ENCODE results near the gene FEN1.

The FEN1 gene

DNA sequence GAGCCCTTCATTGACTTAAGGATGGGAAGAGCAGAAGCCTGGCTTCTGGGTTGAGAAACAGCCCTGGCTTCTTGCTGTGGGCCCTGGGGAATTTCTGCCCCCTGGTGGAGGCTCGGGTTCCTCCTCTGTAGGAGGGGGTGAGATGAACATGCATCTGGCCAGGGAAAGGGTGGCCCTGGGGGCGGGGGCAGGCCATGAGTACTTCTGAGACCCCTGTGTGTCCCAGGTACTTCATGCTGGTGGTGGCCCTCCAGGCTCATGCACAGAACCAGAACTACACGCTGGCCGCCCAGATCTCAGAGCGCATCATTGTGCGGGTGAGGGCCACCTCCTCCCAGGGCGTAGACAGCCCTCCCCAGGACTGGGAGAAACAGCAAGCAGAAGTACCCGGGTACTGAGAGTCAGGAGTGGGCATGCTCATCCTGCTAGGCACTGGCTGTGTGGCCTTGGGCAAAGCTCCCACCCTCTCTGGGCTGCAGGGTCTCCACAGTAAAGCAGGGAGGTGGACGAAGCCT is 16.1 kb upstream of the FEN1 start:
- peak; percentile 64 for DNase-seq

DNA sequence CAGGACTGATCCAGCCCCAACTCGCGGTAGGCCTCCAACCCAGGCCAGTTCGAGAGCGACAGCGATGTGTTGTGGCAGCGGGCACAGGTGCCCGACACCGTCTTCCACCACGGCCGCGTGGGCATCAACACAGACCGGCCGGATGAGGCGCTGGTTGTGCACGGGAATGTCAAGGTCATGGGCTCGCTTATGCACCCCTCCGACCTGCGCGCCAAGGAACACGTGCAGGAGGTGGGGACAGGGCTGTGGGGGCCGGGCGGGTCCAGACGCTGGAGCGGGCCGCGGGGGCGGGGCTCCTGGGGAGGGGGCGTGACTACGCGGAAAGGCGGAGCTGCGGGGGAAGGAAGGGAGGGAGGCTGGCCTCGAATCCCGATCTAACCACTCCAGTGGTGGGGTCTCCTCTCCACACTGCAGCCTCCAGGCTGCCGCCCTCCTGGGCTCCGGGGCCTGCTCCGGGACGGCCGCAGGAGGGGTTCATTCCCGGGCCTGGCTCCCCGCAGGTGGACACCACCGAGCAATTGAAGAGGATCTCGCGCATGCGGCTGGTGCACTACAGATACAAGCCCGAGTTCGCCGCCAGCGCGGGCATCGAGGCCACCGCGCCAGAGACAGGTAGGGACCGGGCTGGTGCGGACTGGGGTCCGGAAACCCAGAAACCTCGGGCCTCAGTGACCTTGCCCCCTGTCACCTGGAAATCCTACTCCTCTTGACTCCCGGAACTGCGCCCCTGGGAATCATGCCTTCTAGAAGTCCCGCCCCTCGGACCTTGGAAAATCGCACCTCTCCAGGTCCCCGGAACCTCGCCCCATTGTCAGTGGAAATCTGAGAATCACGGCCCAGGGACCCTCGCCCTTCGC is 15.2 kb upstream of the FEN1 start:
- DNase-seq = no peak

DNA sequence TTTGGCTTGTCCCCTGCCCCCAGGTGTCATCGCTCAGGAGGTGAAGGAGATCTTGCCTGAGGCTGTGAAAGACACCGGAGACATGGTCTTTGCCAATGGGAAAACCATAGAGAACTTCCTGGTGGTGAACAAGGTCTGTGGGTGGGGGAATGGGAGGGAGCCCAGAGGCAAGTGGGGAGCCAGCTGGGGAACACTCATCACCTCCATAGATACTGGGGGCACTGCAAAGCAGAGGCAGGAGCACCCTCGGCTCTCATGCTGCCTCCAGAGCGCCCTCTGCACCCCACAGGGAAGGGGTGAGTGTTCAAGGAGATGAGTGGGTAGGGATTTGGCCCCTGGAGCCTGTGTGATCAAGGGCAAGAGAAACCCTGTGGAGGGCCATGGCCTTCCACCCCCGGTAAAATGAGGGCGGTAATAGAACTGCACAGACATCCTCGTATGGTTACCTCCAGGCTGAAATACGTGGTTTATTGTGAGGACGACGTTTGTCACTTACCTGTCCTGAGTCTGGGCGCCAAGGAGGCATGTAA is 14.3 kb upstream of the FEN1 start:
- DNase-seq = no peak

DNA sequence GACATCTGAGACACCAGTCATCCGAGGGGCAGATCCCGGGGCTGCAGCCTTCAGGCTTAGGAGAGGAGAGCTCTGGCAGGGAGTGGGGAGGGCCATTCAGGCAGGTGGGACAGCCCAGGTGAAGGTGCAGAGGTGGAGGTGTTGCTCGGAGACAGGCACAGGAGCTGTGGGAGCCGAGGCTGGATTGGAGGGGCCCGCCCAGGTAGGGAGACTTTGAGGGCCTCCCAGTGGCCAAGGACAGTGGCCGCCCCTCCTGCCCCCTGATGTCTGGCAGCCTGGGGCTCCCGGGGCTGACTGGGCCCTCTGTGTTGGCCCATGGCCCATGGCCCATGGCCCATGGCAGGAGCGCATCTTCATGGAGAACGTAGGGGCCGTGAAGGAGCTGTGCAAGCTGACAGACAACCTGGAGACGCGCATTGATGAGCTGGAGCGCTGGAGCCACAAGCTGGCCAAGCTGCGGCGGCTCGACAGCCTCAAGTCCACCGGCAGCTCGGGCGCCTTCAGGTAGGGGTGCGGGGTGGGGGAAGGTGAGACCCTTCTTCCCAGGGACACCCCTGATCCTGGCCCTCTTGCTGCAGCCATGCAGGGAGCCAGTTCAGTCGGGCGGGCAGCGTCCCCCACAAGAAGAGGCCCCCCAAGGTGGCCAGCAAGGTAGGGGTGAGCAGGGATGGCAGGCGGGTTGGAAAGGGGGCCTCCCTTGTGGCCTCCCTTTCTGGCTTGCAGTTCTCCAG is 13.6 kb upstream of the FEN1 start:
- DNase-seq = no peak

GRCh38 chr11:61779666-61780525 is 12.8 kb upstream of the FEN1 start:
- no peak for DNase-seq

GRCh38 chr11:61780581-61781162 is 12.0 kb upstream of the FEN1 start:
- no peak for DNase-seq

DNA sequence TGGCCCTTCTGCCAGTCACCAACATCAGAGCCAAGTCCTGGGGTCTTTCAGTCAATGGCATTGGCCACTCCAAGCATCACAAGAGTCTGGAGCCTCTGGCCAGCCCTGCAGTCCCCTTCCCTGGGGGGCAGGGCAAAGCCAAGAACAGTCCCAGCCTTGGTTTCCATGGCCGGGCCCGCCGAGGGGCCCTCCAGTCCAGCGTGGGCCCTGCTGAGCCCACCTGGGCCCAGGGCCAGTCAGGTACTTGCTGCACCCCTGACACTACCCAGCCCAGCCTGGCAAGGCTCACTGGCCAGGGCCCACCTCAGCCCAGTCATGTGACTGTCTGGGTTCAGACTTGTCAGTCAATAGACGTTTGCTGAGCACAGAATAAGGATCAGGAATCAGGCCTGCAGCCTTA is 11.1 kb upstream of the FEN1 start:
- DNase-seq = no peak

DNA sequence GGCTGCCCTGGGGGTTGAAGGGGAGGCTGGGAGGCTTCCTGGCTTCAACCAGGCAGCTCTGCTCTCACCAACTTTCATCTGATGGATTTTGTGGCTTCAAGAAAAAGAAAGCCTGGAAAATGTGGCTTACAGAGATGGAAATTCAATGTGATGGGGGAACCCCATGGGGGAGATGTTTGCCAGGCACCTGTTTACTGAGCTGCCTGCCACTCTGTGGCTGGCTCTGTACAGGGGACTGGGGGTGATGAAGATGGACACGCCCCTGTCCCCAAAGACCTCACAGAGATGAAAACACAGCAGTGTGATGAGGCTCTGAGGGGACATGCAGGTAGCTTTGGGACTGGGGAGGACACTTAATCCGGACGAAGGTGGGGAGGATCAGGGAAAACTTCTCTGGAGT is 10.4 kb upstream of the FEN1 start:
- no peak for DNase-seq

GRCh38 chr11:61782841-61783240 is 9.9 kb upstream of the FEN1 start:
- DNase-seq = no peak

- DNase-seq = peak; percentile 62
Measured at GRCh38 chr11:61783717-61784505, 8.8 kb upstream of the FEN1 start.

DNA sequence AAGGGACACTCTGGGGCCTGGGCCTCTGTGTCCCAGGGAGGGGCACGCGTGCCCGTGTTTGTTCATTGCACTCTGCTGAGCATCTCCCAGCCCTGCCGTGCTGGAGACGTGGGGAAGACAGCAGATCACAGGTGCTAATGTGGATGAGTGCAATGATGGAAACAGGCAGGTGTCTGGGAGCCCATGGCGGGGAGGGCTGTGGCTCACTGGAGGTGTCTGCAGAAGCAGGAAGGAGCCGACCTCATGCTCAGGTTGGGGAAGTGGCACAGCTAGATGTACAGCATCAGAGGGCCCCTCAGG is 8.3 kb upstream of the FEN1 start:
- no peak for DNase-seq

- DNase-seq = no peak
Measured at GRCh38 chr11:61785837-61786402, 6.8 kb upstream of the FEN1 start.

GRCh38 chr11:61787928-61788491 is 4.7 kb upstream of the FEN1 start:
- peak; percentile 58 for DNase-seq

DNA sequence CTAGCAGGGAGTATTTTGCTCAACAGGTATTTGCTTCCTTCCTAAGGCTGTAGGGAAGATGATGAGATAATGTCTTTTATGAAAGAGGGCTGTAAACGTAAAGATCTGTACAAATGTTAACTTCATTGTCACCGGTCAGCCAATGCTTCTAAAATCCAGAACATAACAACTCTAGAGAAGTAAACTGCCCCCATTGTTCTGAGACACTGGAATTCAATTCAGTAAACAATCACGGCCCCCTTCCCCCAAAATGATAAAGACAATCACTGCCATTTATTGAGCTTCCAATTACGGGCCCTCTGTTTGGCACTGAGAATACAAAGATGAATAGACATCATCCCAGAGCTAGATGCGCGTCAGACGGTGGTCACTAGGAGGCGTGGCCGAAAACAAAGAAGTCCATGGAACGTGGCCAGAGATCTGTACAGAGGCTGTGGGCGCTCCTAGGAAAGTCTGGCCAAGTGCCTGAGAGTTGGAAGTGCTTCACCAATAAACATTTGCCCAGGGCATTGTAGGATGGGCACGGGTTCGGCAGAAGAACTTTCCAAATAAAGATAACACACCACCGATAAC is 888 bp upstream of the FEN1 start:
- DNase-seq = peak; percentile 91

DNA sequence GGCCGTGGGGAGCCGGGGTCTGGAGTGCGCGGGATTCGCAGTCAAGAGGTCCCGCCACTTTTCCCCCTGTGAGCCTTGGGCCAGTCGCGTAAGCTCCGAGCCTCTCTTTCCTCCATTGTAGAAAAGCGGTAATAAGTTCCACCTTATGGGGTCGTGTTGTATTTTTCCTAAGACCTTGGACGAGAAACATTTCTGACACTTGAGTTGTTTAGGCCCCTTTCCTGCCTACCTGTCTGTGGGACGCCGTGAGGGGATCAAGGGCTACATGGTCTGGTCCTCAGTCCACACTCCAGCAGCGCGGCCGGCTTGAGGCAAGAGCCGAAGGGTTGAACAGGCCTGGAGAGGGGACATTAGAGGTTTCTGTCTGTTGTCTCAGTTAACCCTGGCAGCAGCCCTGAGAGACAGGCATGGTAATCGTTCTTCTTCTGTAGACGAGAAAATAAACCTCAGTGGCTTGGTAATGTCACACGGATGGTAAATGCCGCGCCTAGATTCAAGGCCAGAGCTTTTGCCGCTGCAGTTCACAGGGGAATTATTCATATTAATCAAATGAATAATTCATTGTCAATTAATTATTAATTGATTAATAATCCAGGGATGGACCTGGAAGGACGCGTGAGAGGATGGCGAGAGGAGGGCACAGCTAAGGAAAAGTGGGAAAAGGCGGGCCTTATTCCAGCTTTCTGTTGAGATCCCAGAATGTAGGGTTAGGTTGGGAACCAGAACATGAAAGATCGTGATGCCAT is 545 bp downstream of the FEN1 start:
- DNase-seq = no peak

DNA sequence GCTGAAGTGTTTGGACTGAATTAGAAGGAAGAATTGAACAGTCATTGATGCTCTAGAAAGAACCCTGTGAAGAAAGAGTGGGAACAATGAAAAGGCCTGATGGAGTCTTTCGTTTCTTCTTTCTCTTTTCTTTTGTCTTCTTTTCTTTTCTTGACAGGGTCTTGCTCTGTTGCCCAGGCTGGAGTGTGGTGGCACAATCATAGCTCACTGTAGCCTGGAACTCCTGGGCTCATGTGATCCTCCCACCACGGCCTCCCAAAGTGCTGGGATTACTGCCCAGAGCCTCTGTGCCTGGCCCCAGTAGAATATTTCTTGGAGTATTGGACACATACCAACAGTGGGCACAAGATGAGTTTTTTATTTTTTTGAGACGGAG is 1.1 kb downstream of the FEN1 start:
- DNase-seq = peak; percentile 26

- no peak for DNase-seq
Measured at GRCh38 chr11:61794579-61794978, 1.9 kb downstream of the FEN1 start.

GRCh38 chr11:61795459-61795858 is 2.7 kb downstream of the FEN1 start:
- no peak for DNase-seq

- no peak for DNase-seq
Measured at GRCh38 chr11:61795876-61796526, 3.3 kb downstream of the FEN1 start.
